K562 (cell line): ENCODE measurements around the gene ANP32B. TPM values are rescaled to one million over a fixed set of nuclear protein-coding genes. Genes with fewer than 3 reads are reported as not detected.

Experiments used
- ATAC-seq: fragments of 200-7000 bp; cut with Tn5 transposase; 3 replicates; pipeline ENCODE4 v1.9.1; 2020; ENCODE audit warnings: moderate library complexity
- BruUV-seq: library from RNA; stranded (reverse); fragments of 400-500 nt; replicated peaks from 2 replicates; lab custom pipeline; 2021; lab: Mats Ljungman, UMichigan
- CTCF ChIA-PET: fragments of 300-600 bp; formaldehyde crosslinking; extraction: SDS; loops from one replicate; lab custom pipeline; 2021; ENCODE audit warnings: low intra/inter-chr PET ratio; lab: Yijun Ruan, JAX
- POLR2A ChIA-PET: fragments of 300-600, 350-650 bp; sonication (Branson Sonifier 250); formaldehyde crosslinking; extraction: SDS; loops from one replicate; lab custom pipeline; 2021; ENCODE audit warnings: antibody characterized with exemption, inconsistent platforms; lab: Yijun Ruan, JAX
- DNase-seq, 4 experiments: peaks; one replicate each; pipeline versions ENCODE4 v3.0.0 to v3.0.0-alpha.2; 2011 to 2018; ENCODE audit warnings: low spot score in 3 of 4, mixed read lengths in 3 of 4; ENCODE audit errors: extremely low read depth in 1 of 4
- FAIRE-seq: peaks from 2 replicates; lab custom pipeline; 2011; peaks lifted over from hg19 to GRCh38; lab: Jason Lieb, UNC
- H2AFZ ChIP-seq: 2 replicates; pipeline ENCODE4 v1.6.0; 2011; ENCODE audit warnings: low read depth, low read length, control low read depth, inconsistent platforms
- H3K27ac ChIP-seq: fragments of 200-600 bp; 3 replicates; pipeline ENCODE4 v1.8.0; 2011; ENCODE audit warnings: low read depth, mild to moderate bottlenecking, control low read depth, inconsistent platforms, low read length, moderate library complexity, mixed read lengths; ENCODE audit errors: extremely low read depth
- H3K27me3 ChIP-seq, 2 experiments: fragments of 300-600 bp in 1 of 2; 2 replicates in 1 of 2; 3 replicates in 1 of 2; pipeline versions ENCODE4 v1.6.0 to v1.8.0; 2011; ENCODE audit warnings: inconsistent platforms in 2 of 2, low read length in 2 of 2, mild to moderate bottlenecking in 1 of 2, mixed read lengths in 1 of 2, moderate library complexity in 1 of 2; ENCODE audit not compliant: control insufficient read depth in 2 of 2, insufficient read depth in 2 of 2
- H3K36me3 ChIP-seq: fragments of 300-600 bp; 3 replicates; pipeline ENCODE4 v1.8.0; 2011; ENCODE audit warnings: mild to moderate bottlenecking, low read length, inconsistent platforms; ENCODE audit not compliant: control insufficient read depth, insufficient read depth
- H3K4me1 ChIP-seq, 2 experiments: fragments of 200-600 bp in 1 of 2; replicated peaks in 1 of 2; 2 replicates in 1 of 2; 3 replicates in 1 of 2; pipeline versions ENCODE4 v1.5.1 to v1.8.0; 2011; ENCODE audit warnings: inconsistent platforms in 2 of 2, low read length in 2 of 2, mild to moderate bottlenecking in 1 of 2, mixed read lengths in 1 of 2, moderate library complexity in 1 of 2; ENCODE audit not compliant: control insufficient read depth in 2 of 2, insufficient read depth in 2 of 2
- H3K4me2 ChIP-seq: 2 replicates; pipeline ENCODE4 v1.6.1; 2011; ENCODE audit warnings: low read length, control low read depth, inconsistent platforms, mixed read lengths; ENCODE audit not compliant: insufficient read depth
- H3K4me3 ChIP-seq: fragments of 200-600 bp; sonication (generic), shearing (Covaris generic); 2 replicates; pipeline ENCODE4 v1.5.1; 2016; ENCODE audit warnings: control low read depth, inconsistent platforms
- H3K79me2 ChIP-seq: fragments of 200-600 bp; 3 replicates; pipeline ENCODE4 v1.8.0; 2011; ENCODE audit warnings: low read length, inconsistent platforms; ENCODE audit not compliant: control insufficient read depth, insufficient read depth
- H3K9ac ChIP-seq, 2 experiments: 2 replicates each; pipeline versions ENCODE4 v1.6.0 to v1.6.1; 2011; ENCODE audit warnings: low read depth in 2 of 2, low read length in 2 of 2, control low read depth in 1 of 2, inconsistent platforms in 1 of 2, mild to moderate bottlenecking in 1 of 2, mixed read lengths in 1 of 2; ENCODE audit not compliant: insufficient read depth in 1 of 2
- H3K9me1 ChIP-seq: one replicate; pipeline ENCODE4 v1.6.0; 2011; ENCODE audit warnings: inconsistent platforms, mild to moderate bottlenecking, low read length, moderate library complexity; ENCODE audit not compliant: control insufficient read depth, insufficient read depth
- H3K9me3 ChIP-seq: replicated peaks from 2 replicates; pipeline ENCODE4 v1.5.1; 2011; ENCODE audit warnings: low read depth, low read length, inconsistent platforms; ENCODE audit not compliant: control insufficient read depth, insufficient read depth
- H4K20me1 ChIP-seq: replicated peaks from 2 replicates; pipeline ENCODE4 v1.6.1; 2011; ENCODE audit warnings: low read length, inconsistent platforms, mixed read lengths; ENCODE audit not compliant: control insufficient read depth, insufficient read depth
- C11orf30 ChIP-seq: fragments of 450-650 bp; IDR thresholded peaks from 2 replicates; pipeline ENCODE4 v1.6.1; 2016; ENCODE audit warnings: low read depth, mild to moderate bottlenecking
- KLF13 ChIP-seq: fragments of 450-650 bp; IDR thresholded peaks from 2 replicates; pipeline ENCODE4 v1.6.1; 2016; ENCODE audit warnings: missing genetic modification characterization, low read depth, mild to moderate bottlenecking, missing compliant biosample characterization, moderate library complexity, borderline replicate concordance
- MAFG ChIP-seq: fragments of 450-650 bp; conservative IDR thresholded peaks from 2 replicates; pipeline ENCODE4 v1.6.1; 2016; ENCODE audit warnings: missing genetic modification characterization, missing compliant biosample characterization
- MCM3 ChIP-seq: fragments of 450-650 bp; IDR thresholded peaks from 2 replicates; pipeline ENCODE4 v1.6.1; 2016
- ZNF316 ChIP-seq: fragments of 450-650 bp; IDR thresholded peaks from 2 replicates; pipeline ENCODE4 v1.6.1; 2016
- in situ Hi-C: fragments of 300-500 bp; cut with MboI; formaldehyde crosslinking; loops from 4 replicates; pipeline ENCODE4 v1.15.0; 2018; ENCODE audit warnings: inconsistent platforms, mixed read lengths
- intact Hi-C: fragments of 100-400 bp; cut with micrococcal nuclease; formaldehyde crosslinking; loops from 2 replicates; pipeline ENCODE4 v1.14.2; 2022
- polyA plus RNA-seq, 8 experiments: library from polyadenylated mRNA; depleted of rRNA in 4 of 8; stranded (reverse) in 5 of 8; unstranded in 3 of 8; fragments of >200 nt; fragmentation: Nextera tagmentation in 2 of 8; fragmentation: Illumina TruSeq in 1 of 8; extraction: Ambion mirVana in 2 of 8; extraction: Trizol in 1 of 8; gene quantifications; 2 replicates each; pipeline versions ENCODE4 v1.2.1 to v1.2.3, GENCODE V29; 2011 to 2014; ENCODE audit warnings: inconsistent platforms in 1 of 8, missing spikeins in 1 of 8
- total RNA-seq, 7 experiments: library from RNA; depleted of rRNA in 6 of 7; stranded (reverse); fragments of >200 nt in 6 of 7; fragmentation: Illumina TruSeq in 2 of 7; extraction: Trizol in 2 of 7; gene quantifications; 2 replicates each; pipeline versions ENCODE4 v1.2.1 to v1.2.3, GENCODE V29; 2011 to 2021; ENCODE audit warnings: low replicate concordance in 1 of 7
- TF ChIP-seq, protein P1 (sequence below): sonication (generic); formaldehyde crosslinking; IDR thresholded peaks from 2 replicates; pipeline ENCODE4 v1.8.1; 2022; ENCODE audit warnings: missing genetic modification reagents
- TF ChIP-seq, protein P2 (sequence below): fragments of 250-450 bp; sonication (Bioruptor Pico); IDR thresholded peaks from 2 replicates; pipeline ENCODE4 v1.5.0; 2021; ENCODE audit warnings: mild to moderate bottlenecking, moderate library complexity
- TF ChIP-seq, protein P3 (sequence below): fragments of 250-450 bp; sonication (Bioruptor Pico); IDR thresholded peaks from 2 replicates; pipeline ENCODE4 v1.8.0; 2022; ENCODE audit warnings: inconsistent platforms

The ANP32B gene
- total and polyA plus RNA-seq, 9 of the 15 experiments (the other 6 are each of a cell fraction or from before 2014, with no cell fraction given), result 68.9 to 815 (median 141) TPM

DNA sequence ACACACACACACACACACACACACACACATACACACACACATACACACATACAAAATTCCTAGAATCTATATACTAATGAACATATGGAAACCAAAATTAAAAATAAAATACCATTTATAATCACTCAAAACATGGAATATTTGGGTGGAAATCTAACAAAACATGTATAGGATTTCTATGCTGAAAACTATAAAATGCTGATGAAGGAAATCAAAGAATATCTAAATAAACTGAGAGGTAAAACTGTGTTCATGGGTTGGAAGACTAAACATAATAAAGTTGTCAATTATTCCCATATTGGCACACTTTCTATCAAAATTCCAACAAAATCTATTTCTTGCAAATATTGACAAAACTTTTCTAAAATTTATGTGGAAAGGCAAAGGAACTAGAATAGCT, 48.0 kb downstream of the ANP32B start:
- no peaks in the 10 kb centered on the region for H3K27me3 ChIP-seq
- no peak overlapping the region for H2AFZ ChIP-seq
- no peak overlapping the region for H3K27ac ChIP-seq
- H3K9ac ChIP-seq, result no peak overlapping the region
- no TSS peak for BruUV-seq
- ATAC-seq (no peak), FAIRE-seq (no peak)
- H3K4me1 ChIP-seq, result peaks cover 0 to 3% of the 10 kb centered on the region in 2 experiments; a peak in 3 of 5 replicates
- H3K9me1 ChIP-seq, result no peaks in the 10 kb centered on the region
- CTCF ChIA-PET, result no interaction called here
- no peaks in the 10 kb centered on the region for H4K20me1 ChIP-seq
- H3K36me3 ChIP-seq, result no peaks in the 10 kb centered on the region
- H3K9me3 ChIP-seq, result no peaks in the 10 kb centered on the region
- POLR2A ChIA-PET, result no interaction called here
- no peak overlapping the region for H3K4me3 ChIP-seq
- TF ChIP-seq ZNF316 (peak; percentile 82), C11orf30 (peak; percentile 66), MAFG (tag) (0 out of 2 replicates have a peak, but pooled peaks have one; percentile 34), MCM3 (no peak), KLF13 (tag) (no peak)
- TF ChIP-seq, protein P1, sequence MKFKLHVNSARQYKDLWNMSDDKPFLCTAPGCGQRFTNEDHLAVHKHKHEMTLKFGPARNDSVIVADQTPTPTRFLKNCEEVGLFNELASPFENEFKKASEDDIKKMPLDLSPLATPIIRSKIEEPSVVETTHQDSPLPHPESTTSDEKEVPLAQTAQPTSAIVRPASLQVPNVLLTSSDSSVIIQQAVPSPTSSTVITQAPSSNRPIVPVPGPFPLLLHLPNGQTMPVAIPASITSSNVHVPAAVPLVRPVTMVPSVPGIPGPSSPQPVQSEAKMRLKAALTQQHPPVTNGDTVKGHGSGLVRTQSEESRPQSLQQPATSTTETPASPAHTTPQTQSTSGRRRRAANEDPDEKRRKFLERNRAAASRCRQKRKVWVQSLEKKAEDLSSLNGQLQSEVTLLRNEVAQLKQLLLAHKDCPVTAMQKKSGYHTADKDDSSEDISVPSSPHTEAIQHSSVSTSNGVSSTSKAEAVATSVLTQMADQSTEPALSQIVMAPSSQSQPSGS (CRISPR knock-in tag), result no peak
- TF ChIP-seq, protein P2, sequence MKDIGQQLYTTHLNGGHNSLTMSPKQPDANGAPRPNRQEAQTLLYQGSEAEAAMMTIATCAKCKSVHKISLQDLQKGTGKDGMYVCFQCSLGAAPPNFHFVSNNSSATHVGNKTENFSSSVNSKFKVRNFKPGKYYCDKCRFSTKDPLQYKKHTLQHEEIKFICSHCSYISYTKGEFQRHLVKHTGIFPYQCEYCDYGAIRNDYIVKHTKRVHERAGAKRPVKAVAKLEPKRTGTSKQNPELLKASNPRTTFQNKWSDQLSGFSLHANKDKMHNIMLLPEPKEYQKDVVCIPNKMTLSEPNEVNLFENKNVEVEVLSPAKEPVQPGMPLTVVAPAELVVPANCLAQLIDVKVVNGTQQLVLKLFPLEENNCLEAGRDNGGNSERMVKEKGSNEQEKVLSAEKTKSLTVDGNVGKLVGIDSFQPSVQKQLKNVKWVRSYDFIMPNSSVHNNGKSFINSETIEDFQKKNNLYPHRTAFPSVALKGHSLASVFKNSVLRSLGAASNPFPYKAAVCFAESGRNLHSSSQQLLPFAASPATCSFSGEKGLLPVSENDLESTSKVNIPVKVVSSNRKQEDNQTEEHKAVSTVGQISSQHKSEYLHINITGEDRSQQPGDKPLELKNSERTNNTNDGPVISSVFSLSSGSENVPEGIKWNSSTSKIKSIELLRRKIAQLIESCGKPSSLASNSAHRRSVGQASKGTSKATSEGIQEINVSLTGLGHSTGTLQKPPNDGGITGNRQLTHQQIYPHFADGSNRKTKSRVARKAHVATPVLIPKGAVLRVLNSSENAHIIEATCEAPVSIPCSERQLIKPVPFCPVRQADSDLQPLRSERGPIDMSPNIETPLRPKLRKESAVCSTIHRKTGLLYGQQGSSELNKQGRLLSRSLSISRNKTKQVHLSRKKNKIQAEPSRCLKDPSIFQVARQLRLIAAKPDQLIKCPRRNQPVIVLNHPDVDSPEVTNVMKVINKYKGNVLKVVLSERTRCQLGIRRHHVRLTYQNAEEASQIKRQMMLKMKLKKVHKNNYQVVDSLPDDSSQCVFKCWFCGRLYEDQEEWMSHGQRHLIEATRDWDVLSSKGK, result no peak
- TF ChIP-seq, protein P3, sequence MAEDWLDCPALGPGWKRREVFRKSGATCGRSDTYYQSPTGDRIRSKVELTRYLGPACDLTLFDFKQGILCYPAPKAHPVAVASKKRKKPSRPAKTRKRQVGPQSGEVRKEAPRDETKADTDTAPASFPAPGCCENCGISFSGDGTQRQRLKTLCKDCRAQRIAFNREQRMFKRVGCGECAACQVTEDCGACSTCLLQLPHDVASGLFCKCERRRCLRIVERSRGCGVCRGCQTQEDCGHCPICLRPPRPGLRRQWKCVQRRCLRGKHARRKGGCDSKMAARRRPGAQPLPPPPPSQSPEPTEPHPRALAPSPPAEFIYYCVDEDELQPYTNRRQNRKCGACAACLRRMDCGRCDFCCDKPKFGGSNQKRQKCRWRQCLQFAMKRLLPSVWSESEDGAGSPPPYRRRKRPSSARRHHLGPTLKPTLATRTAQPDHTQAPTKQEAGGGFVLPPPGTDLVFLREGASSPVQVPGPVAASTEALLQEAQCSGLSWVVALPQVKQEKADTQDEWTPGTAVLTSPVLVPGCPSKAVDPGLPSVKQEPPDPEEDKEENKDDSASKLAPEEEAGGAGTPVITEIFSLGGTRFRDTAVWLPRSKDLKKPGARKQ (CRISPR knock-in tag), result no peak
- TF ChIP-seq, all 486 proteins: peak for 3
- H3K4me2 ChIP-seq, result no peak overlapping the region
- no peak for DNase-seq
- in situ Hi-C loops (no loop called here), intact Hi-C loops (no loop called here)
- H3K79me2 ChIP-seq, result no peaks in the 10 kb centered on the region
